Erythroblast (primary cell): ENCODE results near the gene KIF5A.

Source experiments
- DNase-seq, 2 experiments: peaks; one replicate each; lab custom pipeline; 2025; lab: John Stamatoyannopoulos, UW
- GATA1 ChIP-seq: IDR thresholded peaks from 2 replicates; pipeline ENCODE4 v1.6.1; 2011; ENCODE audit warnings: low read depth, mild to moderate bottlenecking, control low read depth, low read length, moderate library complexity
- POLR2A ChIP-seq: IDR thresholded peaks from 2 replicates; pipeline ENCODE4 v1.6.1; 2011; ENCODE audit warnings: mild to moderate bottlenecking, low read length

Gene KIF5A

DNA sequence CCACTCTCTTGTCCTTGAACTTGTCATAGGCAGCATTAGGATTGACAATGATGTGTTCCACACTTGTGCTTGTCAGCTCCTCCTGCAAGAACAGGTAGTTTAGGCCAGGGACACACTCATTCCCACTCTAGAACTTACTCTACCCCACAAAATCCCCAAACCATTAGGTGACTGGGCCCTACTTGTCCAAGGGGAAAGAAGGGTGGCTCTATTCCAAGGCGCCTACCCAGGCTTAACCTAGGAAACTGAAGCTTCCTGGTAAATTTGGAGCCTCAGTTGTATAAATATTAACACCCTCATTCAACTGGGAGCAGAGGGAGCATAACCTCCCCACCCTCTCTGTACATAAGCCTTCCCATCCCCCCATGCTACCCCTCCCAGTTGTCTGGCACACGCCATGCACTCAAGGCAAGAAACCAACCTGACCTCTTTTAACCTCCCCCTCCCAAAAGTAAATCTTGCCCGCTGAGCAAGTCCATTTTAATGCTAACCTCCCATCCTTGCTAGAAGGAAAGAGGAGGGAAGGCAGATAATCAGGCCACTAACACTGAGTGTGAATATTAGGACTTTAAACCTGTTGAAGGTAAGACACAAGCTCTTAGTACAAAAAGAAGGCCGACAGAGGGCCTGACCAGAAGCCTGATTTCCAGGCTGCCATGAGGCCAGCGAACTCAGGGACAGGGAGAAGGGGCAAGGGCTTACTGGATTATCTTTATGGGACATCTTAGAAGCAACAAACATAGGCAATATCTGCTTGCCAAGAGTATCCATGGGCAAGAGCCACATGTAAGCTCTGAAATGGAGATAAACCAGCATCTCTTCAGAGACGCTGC, 13.9 kb upstream of the KIF5A start:
- TF ChIP-seq GATA1 (no peak), POLR2A (no peak)
- DNase-seq: no peak

GRCh38 chr12:57536597-57536942, 13.3 kb upstream of the KIF5A start:
- DNase-seq: no peak
- no peak for TF ChIP-seq GATA1
- no peak for TF ChIP-seq POLR2A

DNA sequence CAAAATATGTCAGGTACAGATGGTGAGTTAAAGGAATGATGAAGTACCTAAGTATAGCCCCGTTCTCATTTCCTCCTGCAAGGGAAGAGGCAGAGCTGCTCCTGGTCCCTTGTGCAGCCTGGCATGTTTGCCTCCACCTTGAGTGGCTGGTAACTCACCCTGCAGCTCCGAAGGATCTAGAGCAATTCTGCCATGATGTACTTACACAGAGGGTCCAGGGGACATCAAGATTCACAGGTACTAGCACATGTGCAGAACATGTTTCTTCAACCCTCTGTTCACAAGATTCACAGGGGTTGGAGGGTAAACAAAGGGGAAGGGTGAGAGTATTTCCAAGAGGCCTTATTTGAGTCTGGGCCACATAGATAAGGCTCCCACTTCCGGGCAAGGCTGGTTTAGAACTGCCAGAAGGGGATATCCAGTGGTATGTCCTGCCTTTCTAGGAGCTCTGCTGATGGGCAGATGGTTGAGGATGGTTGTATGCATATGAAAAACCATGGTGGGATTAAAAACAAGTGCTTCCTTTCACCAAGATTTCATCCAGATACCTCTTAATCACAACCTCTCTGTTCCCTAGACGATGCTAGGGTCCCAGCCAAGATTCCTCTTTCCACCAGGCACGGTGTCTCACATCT, 10.6 kb upstream of the KIF5A start:
- DNase-seq: peak; percentile 78 to 92
- TF ChIP-seq POLR2A (no peak), GATA1 (no peak)

- TF ChIP-seq GATA1: no peak
- TF ChIP-seq POLR2A: no peak
- no peak for DNase-seq
Measured at GRCh38 chr12:57541001-57541400, 8.8 kb upstream of the KIF5A start.

- TF ChIP-seq GATA1 (no peak), POLR2A (no peak)
- no peak for DNase-seq
Measured at GRCh38 chr12:57541717-57542116, 8.1 kb upstream of the KIF5A start.

GRCh38 chr12:57543581-57543980, 6.3 kb upstream of the KIF5A start:
- TF ChIP-seq GATA1: no peak
- no peak for TF ChIP-seq POLR2A
- DNase-seq: no peak

GRCh38 chr12:57545809-57546437, 3.9 kb upstream of the KIF5A start:
- no peak for TF ChIP-seq GATA1
- TF ChIP-seq POLR2A: no peak
- no peak for DNase-seq

DNA sequence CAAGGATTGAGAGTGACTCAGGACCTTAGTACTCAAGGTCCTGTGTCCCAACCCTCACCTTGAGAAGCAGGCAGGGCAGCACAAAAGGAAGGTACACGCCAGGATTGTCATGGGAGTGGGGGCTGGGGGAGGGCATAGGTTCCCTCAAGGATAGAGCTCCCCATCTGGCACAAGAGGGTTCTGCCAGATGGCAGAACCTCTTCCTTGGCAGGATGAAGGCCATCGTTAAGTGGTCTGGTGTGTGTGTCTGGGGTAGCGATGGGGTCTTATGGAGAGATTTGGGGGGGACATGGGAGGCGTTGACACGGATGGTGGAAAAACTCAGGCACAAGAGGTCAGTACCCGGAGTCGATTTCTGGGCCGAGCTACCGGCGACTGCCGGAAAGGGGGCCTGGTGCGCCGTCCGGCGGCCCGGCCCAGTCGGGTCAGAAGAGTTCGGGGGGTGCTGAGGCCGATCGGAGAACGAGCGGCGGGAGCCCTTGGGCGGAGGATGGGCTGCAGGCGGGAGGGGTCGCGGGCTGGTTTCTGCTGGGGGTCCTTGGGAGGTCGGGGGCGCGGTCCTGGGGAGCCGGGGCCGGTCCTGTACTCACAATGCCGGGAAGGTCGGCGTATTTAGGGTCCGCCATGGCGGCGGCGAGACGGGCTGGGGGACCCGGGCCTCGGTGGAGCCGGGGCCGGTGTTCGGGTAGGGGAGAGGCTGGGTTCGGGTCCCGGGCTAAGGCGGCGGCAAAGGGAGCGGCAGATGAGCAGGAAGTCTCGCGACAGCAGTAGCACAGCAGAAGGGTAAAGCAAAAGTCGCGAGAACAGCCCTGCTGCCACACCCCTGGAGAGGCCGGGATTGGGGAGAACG, 3.2 kb upstream of the KIF5A start, which contains the start of gene DCTN2:
Gene DCTN2 (minus strand): TSS at position 755 of the 850 bp plus-strand sequence. CDS start 129 bp downstream, at position 626.
- peak; percentile 98 to 99 for DNase-seq
- TF ChIP-seq GATA1 (no peak), POLR2A (peak; percentile 69)

GRCh38 chr12:57547288-57548012, 2.4 kb upstream of the KIF5A start:
- no peak for TF ChIP-seq GATA1
- TF ChIP-seq POLR2A: peak; percentile 55
- DNase-seq: no peak

DNA sequence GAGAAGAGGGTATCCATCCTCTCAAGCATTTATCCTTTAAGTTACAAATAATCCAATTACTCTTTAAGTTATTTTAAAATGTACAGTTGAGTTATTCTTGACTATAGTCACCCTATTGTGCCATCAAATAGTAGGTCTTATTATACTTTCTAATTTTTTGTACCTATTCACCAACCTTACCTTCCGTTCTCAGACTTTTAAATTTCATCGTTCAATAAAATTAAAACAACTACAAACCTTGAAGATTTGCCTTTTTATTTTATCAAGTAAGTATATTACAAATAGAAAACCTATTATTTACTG, 1.9 kb upstream of the KIF5A start:
- no peak for DNase-seq
- TF ChIP-seq GATA1 (no peak), POLR2A (no peak)

GRCh38 chr12:57548488-57548887, 1.4 kb upstream of the KIF5A start:
- no peak for TF ChIP-seq GATA1
- no peak for TF ChIP-seq POLR2A
- peak in 1 of 2 experiments; percentile 59 for DNase-seq

- no peak for DNase-seq
- TF ChIP-seq GATA1 (no peak), POLR2A (no peak)
Measured at GRCh38 chr12:57549203-57549908, 488 bp upstream of the KIF5A start.
